Smooth muscle cell of the brain vasculature (primary cell): Measurements from ENCODE around the gene NOX5.
"Not testable (repeated sequence)": the region's sequence is repeated elsewhere in the genome, so short reads cannot be mapped to it uniquely, and the experiment has no call there.

Source experiments
- DNase-seq: peaks from one replicate; pipeline ENCODE4 v3.0.0-alpha.2; 2012; ENCODE audit warnings: low read depth, low spot score

The NOX5 gene

GRCh38 chr15:69014454-69014853, at the start of gene NOX5:
Gene NOX5 (plus strand): TSS chr15:69014695. CDS start chr15:69014736, 41 bp downstream.
- DNase-seq: no peak

DNA sequence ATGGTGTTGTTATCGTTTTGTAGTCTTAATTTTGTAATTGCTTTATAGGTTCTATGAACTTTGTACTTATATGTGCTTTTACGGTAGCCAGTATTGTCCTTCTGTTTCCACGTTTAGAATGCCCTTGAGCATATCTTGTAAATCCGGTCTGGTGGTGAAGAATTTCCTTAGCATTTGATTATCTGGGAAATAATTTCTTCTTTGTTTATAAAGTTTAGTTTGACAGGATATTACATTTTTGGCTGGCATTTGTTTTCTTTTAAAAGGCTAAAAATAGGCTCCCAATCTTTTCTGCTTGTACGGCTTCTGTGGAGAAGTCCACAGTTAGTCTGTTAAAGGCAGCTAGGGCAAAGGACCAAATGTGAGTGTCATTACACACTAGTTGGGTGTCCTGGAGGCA, 47.5 kb upstream of the NOX5 start:
- no peak for DNase-seq

DNA sequence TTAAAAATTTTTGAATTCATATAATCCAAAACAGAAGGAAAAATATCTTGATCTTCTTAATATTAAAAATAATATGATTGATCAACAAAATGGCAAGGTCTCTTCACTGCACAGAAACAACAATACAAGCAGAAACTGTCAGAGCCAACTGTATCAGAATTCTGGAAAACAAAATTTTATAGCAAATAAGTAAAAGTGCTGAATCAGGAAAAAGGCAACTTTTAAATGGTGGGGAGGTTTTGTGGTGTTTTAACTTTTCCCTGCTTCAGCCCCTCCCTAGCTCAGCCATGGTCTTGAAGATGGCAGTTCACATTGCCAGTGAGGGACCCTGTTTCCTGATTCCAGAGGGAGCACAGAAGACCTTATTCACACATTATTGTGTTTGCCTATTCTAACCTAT, 46.5 kb upstream of the NOX5 start:
- DNase-seq: no peak

DNA sequence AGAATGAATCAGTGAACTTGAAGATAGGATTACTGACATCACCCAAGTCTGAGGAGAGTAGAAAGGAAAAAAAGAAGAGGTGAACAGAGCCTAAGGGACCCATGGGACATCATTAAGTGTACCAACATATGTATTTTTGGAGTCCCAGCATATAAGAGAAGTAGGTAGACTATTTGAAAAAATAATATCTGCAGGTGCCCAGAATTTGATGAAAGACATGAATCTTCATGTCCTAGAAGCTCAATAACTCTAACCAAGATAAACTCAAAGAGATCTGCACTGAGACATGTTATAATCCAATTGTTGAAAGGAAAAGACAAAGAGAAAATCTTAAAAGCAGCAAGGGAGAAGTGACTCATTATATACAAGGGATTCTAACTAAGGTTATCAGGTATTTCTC, 45.2 kb upstream of the NOX5 start:
- DNase-seq: no peak

- DNase-seq: no peak
Observed at GRCh38 chr15:68972201-68973065, 42.1 kb upstream of the NOX5 start.

- DNase-seq: not testable (repeated sequence)
Observed at GRCh38 chr15:68975651-68976160, 38.8 kb upstream of the NOX5 start.

- DNase-seq: not testable (repeated sequence)
Observed at GRCh38 chr15:68977426-68977825, 37.1 kb upstream of the NOX5 start.

DNA sequence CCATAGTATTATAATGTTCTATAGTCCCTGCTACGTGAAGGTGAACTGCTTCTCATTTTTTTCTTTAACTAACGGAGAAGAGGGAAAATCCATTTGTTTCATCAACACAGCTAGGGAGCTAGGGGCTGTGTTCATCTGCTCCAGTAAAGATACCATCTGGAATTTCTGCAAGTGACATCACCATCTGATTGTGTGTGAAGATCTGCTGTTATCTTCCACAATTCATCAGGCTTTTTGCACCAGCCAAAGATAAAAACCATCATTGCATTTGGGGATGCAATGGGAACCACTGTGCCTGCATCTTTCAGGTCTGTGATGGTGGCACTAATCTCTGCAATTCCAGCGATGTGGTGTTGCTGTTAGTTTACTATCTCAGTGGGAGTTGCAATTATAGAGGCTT, 35.5 kb upstream of the NOX5 start:
- DNase-seq: no peak

GRCh38 chr15:68979816-68980215, 34.7 kb upstream of the NOX5 start:
- DNase-seq: no peak

DNA sequence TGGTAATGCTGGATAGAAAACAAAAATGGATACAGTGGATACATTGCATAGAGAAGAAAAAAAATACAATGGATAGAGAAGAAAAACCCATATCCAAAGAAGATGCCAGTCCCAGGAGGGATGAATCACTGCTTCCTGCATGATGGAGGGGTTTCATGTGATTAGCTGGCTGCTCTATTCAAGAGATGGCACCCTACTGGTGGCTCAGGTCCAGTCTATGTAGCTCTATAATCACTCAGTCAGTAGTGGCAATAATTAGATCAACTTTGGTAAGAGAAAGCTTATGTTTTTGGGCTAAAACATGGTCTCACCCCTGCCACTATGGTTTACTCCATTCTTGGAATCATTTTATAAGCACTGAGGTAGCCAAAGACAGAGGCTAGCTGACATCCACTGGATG, 33.7 kb upstream of the NOX5 start:
- no peak for DNase-seq

DNA sequence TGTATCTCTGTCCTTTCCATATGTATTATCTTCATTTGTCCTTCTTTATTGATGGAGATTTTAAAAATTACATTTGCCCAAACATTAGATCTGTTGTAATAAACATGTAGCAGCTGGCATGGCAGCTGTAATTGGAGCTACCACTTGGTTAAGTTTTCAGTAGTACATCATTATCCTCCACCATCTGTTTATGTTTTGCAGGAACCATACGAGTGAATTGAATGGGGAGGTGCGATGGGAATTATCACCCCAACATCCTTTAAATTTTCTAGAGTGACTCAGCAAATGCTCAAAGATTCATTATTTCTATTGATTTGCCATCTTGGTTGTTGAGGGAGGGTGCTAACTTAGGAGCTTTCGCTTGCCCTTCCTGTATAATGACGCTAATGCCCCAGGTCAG, 32.6 kb upstream of the NOX5 start:
- no peak for DNase-seq

DNA sequence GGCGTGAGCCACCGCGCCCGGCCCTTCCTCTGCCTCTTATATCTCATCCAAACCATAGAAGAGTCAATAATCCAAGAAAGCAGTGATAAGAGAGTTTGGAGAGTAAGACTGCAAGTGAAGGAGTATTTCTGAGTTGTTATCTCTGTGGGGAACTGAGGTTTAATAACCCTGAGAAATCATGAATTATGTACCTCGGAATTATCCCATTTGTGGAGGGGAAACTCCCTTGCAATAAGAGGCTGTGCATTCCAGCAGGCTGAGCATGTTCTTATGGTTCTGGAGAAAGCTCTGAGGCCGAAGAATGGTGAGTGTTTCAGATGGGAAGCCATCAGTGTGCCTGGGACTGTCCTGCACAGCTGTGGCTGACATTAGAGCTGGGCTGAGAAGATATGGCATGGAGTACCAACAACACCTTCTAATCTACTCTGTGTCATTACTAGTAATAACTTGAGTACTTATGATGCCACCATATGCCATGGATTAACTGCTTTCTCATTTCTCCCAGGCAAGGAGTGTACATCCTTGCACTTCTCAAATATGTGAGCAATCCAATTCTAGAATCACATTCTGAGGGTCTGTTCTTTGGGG, 31.4 kb upstream of the NOX5 start:
- no peak for DNase-seq

DNA sequence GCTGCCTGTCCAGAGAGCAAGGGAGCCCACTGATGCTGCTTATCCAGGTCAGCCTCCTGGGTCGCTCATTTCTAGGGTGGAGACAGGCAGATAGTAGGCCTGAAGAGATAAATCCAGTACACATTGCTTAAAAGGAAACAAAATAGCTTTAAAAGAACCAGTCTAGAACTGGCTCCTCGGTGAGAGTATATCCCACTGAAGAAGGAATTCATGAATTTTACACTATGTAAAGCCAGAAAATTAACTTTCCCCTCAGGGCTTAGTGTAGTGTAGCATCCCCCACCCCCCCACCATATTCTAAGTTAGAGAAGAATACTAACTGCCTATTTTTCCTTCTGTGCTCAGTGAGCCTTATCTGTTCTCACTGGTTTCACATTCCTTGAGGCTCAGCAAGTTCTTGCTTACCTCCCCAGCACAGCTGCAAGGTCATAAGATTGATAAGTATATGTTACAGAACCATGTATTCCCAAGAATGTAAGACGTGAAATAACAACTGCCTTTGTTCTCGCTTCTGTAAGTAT, 30.5 kb upstream of the NOX5 start:
- DNase-seq: no peak

DNA sequence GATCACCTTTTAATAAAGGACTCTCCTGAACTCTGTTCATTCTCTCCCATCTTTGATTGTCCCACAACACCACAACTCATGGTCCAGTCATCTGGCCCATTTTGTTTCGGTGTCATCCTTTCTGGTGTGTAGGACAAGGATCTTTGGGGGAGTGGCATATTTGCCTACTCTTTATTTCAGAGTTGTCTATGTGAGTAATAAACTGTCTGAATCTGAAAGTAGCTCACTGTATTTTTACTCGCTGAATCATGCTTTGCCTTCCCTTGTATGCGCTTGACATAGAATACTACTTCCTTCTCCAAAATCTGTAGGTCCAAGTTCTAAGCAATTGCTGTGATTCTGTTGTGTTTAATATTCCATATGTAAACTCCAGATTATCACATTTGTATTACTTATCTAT, 29.9 kb upstream of the NOX5 start:
- no peak for DNase-seq

DNA sequence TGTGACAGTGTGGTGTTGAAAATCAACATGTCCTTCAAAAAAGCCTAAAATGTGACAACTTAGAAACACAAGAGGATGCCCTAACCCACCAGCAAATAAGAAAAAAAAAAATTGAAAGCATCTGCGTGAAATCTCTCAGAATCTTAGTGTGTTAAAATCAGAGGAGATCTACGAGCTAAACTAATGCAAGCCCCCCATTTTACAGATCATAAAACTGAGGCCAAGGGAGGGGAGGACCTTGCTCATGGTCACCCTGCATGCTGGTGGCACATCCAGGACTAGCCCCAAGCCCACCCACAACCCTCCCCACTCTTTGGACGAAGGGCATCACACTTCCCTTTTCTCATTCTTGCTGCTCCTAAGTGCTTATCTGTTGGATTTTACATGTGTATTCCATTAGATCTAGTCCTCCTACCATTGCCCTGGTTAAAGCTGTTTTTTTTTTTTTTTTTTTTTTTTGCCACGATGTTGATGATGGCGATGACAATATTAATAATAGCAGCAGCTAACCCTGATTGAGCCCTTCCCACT, 29.1 kb upstream of the NOX5 start:
- no peak for DNase-seq

- DNase-seq: no peak
Observed at GRCh38 chr15:68986322-68986721, 28.2 kb upstream of the NOX5 start.

DNA sequence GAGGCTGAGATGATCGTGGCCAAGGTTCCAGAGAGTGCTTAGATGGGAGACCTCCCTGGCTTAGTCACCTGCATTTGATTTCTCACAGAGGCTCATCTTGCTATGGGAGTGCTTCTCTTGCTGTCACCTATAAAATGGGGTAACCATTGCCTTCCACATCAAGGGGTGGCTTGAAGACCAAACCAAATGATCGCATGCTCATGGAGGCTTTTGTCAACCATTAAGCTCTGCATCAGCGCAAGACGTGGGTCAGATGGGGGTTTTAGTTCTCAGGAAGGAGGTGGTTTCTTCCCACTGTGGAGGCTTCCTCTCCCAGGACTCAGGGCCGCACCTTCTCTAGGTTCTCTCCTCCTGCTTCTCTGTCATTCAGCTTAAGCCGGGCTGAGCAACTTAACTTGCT, 27.4 kb upstream of the NOX5 start:
- no peak for DNase-seq

GRCh38 chr15:68987676-68988075, 26.8 kb upstream of the NOX5 start:
- no peak for DNase-seq

DNA sequence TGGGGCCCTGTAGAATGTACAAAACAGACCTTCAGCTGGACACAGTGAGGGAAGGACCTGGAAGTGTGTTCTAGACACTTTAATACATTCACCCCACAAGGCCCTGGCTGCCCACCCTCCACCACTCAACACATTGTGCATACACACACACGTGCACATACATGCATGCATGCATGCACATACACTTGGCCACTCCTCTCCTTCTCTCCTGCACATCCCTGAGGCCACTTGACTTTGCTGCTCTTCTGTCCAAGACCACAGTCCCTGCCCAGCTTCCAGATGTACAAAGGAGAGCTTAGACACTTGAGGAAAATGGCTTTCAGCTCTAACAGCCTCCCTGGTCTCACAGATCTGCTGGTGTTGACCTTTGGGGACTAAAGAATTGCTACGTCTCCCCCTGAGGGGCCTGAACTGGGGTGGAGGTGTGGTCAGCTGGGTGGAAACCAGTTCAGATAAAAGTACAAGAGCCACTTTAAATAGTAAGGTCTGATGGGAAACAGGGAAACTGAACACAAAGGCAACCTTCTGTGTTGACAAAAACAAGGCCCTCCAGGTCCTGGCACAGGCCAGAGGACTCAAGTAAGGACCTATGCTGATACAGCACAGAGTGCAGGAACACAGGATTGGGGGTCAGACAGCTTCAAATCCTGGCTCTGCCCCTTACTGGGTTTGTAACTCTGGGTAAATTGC, 24.8 kb upstream of the NOX5 start:
- DNase-seq: no peak

- no peak for DNase-seq
Observed at GRCh38 chr15:68990231-68990991, 24.1 kb upstream of the NOX5 start.

DNA sequence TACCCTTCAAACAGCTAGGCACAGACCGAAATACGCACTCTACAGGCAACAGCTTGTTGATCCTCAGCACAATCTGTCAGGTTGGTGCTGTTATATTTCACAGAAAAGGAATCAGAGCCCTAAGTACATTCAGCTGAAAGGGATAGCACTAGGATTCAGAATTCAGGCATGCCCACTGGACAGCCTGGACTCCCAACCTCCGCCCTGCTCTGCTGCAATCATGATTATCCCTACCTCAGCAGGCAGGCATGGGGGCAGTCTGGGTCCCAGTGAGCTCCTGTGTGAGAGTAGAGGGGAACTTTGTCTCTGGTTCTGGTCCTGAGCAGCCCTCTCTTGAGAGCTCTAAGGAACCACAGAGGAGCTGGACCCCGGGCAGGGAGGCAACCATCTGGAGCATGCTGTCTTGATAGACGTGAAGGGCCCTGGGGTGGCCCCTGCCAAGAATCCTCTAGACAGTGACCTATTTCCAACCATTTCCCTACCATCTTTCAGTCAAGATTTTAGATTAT, 23.4 kb upstream of the NOX5 start:
- no peak for DNase-seq
